NCI-H1105 treated with DMSO at 0.1 percent for 48 hours (cell line): ENCODE data around the gene PYCARD.
"Not testable (repeated sequence)": the region's sequence is repeated elsewhere in the genome, so short reads cannot be mapped to it uniquely, and the experiment has no call there.

Experiments
- DNase-seq: peaks from one replicate; lab custom pipeline; 2025; lab: John Stamatoyannopoulos, UW

PYCARD gene

GRCh38 chr16:31215287-31216162, 13.0 kb upstream of the PYCARD start:
- peak; percentile 37 for DNase-seq

- DNase-seq, result peak; percentile 21
Measured at GRCh38 chr16:31214708-31215286, 12.2 kb upstream of the PYCARD start.

GRCh38 chr16:31213877-31214707, 11.5 kb upstream of the PYCARD start, which contains the start of gene TRIM72:
Gene TRIM72 (plus strand): TSS chr16:31214119. CDS start chr16:31214739, 620 bp downstream.
- DNase-seq, result no peak

GRCh38 chr16:31213342-31213741, 10.8 kb upstream of the PYCARD start:
- DNase-seq, result no peak

GRCh38 chr16:31206776-31207175, 4.2 kb upstream of the PYCARD start:
- DNase-seq, result no peak

- DNase-seq, result no peak
Measured at GRCh38 chr16:31204871-31205666, 2.5 kb upstream of the PYCARD start.

- DNase-seq, result peak; percentile 22
Measured at GRCh38 chr16:31201582-31202413, 762 bp downstream of the PYCARD start.

- no peak for DNase-seq
Measured at GRCh38 chr16:31200821-31201568, 1.6 kb downstream of the PYCARD start.

GRCh38 chr16:31200111-31200510, 2.4 kb downstream of the PYCARD start:
- DNase-seq, result not testable (repeated sequence)

- no peak for DNase-seq
Measured at GRCh38 chr16:31199430-31200041, 3.0 kb downstream of the PYCARD start.

GRCh38 chr16:31198207-31198882, 4.2 kb downstream of the PYCARD start:
- no peak for DNase-seq

GRCh38 chr16:31196324-31197088, 6.1 kb downstream of the PYCARD start:
- DNase-seq, result no peak

GRCh38 chr16:31195861-31196260, 6.7 kb downstream of the PYCARD start:
- DNase-seq, result not testable (repeated sequence)

- DNase-seq, result no peak
Measured at GRCh38 chr16:31194898-31195297, 7.7 kb downstream of the PYCARD start.

GRCh38 chr16:31193874-31194273, 8.7 kb downstream of the PYCARD start:
- no peak for DNase-seq

GRCh38 chr16:31192856-31193642, 9.5 kb downstream of the PYCARD start:
- DNase-seq, result no peak

GRCh38 chr16:31191697-31192428, 10.7 kb downstream of the PYCARD start:
- no peak for DNase-seq
